ENCODE results near the gene LRP2.

DNA sequence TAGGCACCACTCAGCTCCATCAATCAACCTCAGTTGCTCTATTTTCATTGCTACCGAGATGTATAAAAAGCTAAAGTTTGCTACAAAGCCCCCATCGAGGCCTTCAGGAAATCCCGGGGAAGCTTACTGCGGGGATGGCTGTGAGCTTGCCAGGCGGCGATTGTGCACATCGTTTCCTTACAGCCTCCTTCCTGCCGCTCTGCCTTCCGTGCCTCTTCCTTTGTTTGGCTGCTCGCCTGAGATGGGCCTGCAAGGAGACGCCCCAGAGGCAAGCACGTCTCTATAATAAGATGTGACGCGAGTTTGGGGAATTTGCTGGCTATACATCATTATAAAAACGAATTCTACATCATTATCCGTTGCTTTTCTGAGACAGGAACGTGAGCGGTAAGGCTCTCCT, 251.4 kb downstream of the LRP2 start:
- TF ChIP-seq POLR2A (IDR thresholded peaks at IDR 0.05; ENCODE audit: extremely low read depth, insufficient read length): no peak
- TF ChIP-seq, protein P1, sequence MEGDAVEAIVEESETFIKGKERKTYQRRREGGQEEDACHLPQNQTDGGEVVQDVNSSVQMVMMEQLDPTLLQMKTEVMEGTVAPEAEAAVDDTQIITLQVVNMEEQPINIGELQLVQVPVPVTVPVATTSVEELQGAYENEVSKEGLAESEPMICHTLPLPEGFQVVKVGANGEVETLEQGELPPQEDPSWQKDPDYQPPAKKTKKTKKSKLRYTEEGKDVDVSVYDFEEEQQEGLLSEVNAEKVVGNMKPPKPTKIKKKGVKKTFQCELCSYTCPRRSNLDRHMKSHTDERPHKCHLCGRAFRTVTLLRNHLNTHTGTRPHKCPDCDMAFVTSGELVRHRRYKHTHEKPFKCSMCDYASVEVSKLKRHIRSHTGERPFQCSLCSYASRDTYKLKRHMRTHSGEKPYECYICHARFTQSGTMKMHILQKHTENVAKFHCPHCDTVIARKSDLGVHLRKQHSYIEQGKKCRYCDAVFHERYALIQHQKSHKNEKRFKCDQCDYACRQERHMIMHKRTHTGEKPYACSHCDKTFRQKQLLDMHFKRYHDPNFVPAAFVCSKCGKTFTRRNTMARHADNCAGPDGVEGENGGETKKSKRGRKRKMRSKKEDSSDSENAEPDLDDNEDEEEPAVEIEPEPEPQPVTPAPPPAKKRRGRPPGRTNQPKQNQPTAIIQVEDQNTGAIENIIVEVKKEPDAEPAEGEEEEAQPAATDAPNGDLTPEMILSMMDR (IDR thresholded peaks at IDR 0.05; ENCODE audit: low read depth, low read length): no peak

Measured in NB4 (cell line).